Iris pigment epithelial cell (primary cell): ENCODE measurements around the gene SETD2.
"Not testable (repeated sequence)": the region's sequence is repeated elsewhere in the genome, so short reads cannot be mapped to it uniquely, and the experiment has no call there.

Source experiments
- DNase-seq: peaks from one replicate; pipeline ENCODE4 v3.0.0-alpha.2; 2011; ENCODE audit warnings: low read depth

The SETD2 gene

GRCh38 chr3:47149339-47149933 is 14.5 kb downstream of the SETD2 start:
- DNase-seq: no peak

GRCh38 chr3:47145272-47145671 is 18.6 kb downstream of the SETD2 start:
- DNase-seq: no peak

- no peak for DNase-seq
Measured at GRCh38 chr3:47143068-47143467, 20.8 kb downstream of the SETD2 start.

GRCh38 chr3:47142536-47142935 is 21.4 kb downstream of the SETD2 start:
- DNase-seq: not testable (repeated sequence)

- not testable (repeated sequence) for DNase-seq
Measured at GRCh38 chr3:47140973-47141461, 22.9 kb downstream of the SETD2 start.

GRCh38 chr3:47140553-47140952 is 23.4 kb downstream of the SETD2 start:
- not testable (repeated sequence) for DNase-seq

GRCh38 chr3:47134311-47134710 is 29.6 kb downstream of the SETD2 start:
- DNase-seq: no peak

GRCh38 chr3:47133641-47134040 is 30.3 kb downstream of the SETD2 start:
- no peak for DNase-seq

GRCh38 chr3:47130557-47130956 is 33.4 kb downstream of the SETD2 start:
- DNase-seq: no peak

GRCh38 chr3:47128137-47128536 is 35.8 kb downstream of the SETD2 start:
- no peak for DNase-seq

GRCh38 chr3:47123857-47124256 is 40.1 kb downstream of the SETD2 start:
- no peak for DNase-seq

- DNase-seq: peak; percentile 28
Measured at GRCh38 chr3:47121409-47121808, 42.5 kb downstream of the SETD2 start.

- DNase-seq: no peak
Measured at GRCh38 chr3:47120138-47120537, 43.8 kb downstream of the SETD2 start.

GRCh38 chr3:47119387-47119786 is 44.5 kb downstream of the SETD2 start:
- DNase-seq: not testable (repeated sequence)

GRCh38 chr3:47117807-47118364 is 46.0 kb downstream of the SETD2 start:
- no peak for DNase-seq

GRCh38 chr3:47115524-47115923 is 48.4 kb downstream of the SETD2 start:
- not testable (repeated sequence) for DNase-seq

GRCh38 chr3:47113669-47114365 is 50.1 kb downstream of the SETD2 start:
- DNase-seq: peak; percentile 89

GRCh38 chr3:47112997-47113396 is 50.9 kb downstream of the SETD2 start:
- no peak for DNase-seq

- DNase-seq: no peak
Measured at GRCh38 chr3:47109393-47109792, 54.5 kb downstream of the SETD2 start.

GRCh38 chr3:47108546-47108945 is 55.4 kb downstream of the SETD2 start:
- peak; percentile 23 for DNase-seq

GRCh38 chr3:47104259-47104658 is 59.7 kb downstream of the SETD2 start:
- DNase-seq: no peak

- no peak for DNase-seq
Measured at GRCh38 chr3:47103619-47104018, 60.3 kb downstream of the SETD2 start.

- DNase-seq: no peak
Measured at GRCh38 chr3:47102081-47102600, 61.8 kb downstream of the SETD2 start.
